IPS-20b (cell line): ENCODE measurements around the gene EED.
"Not testable (repeated sequence)": the region's sequence is repeated elsewhere in the genome, so short reads cannot be mapped to it uniquely, and the experiment has no call there.

Experiments used
- H3K27ac ChIP-seq: one replicate; pipeline ENCODE4 v1.5.1; 2013; ENCODE audit warnings: low read length
- H3K27me3 ChIP-seq: 2 replicates; pipeline ENCODE4 v1.6.1; 2013; ENCODE audit warnings: mild to moderate bottlenecking, low read length, inconsistent platforms; ENCODE audit not compliant: insufficient read depth
- H3K36me3 ChIP-seq: 2 replicates; pipeline ENCODE4 v1.6.1; 2013; ENCODE audit warnings: low read depth, mild to moderate bottlenecking, inconsistent platforms, low read length, moderate library complexity; ENCODE audit not compliant: insufficient read depth
- H3K4me1 ChIP-seq: 2 replicates; pipeline ENCODE4 v1.6.1; 2013; ENCODE audit warnings: mild to moderate bottlenecking, control low read depth, inconsistent platforms, low read length, moderate library complexity; ENCODE audit not compliant: insufficient read depth
- H3K4me3 ChIP-seq: 2 replicates; pipeline ENCODE4 v1.5.1; 2013; ENCODE audit warnings: mild to moderate bottlenecking, low read length, inconsistent platforms
- H3K9ac ChIP-seq: 2 replicates; pipeline ENCODE4 v1.6.1; 2013; ENCODE audit warnings: low read depth, mild to moderate bottlenecking, inconsistent platforms, low read length, moderate library complexity
- H3K9me3 ChIP-seq: 2 replicates; pipeline ENCODE4 v1.6.1; 2013; ENCODE audit warnings: mild to moderate bottlenecking, low read depth, low read length, inconsistent platforms; ENCODE audit not compliant: insufficient read depth

EED gene

GRCh38 chr11:86279747-86280146 lies 35.2 kb downstream of the EED start:
- Histone ChIP-seq H3K9me3 (no peaks in the 10 kb centered on the region), H3K36me3 (peaks cover 42% of the 10 kb centered on the region), H3K27ac (no peak overlapping the region), H3K4me1 (no peaks in the 10 kb centered on the region; the same call in 1 of the 2 replicates), H3K27me3 (no peaks in the 10 kb centered on the region), H3K9ac (no peak overlapping the region), H3K4me3 (no peak overlapping the region)

GRCh38 chr11:86287468-86287796 lies 42.9 kb downstream of the EED start:
- H3K36me3 ChIP-seq = no peaks in the 10 kb centered on the region
- H3K9me3 ChIP-seq = no peaks in the 10 kb centered on the region
- H3K9ac ChIP-seq = no peak overlapping the region
- no peaks in the 10 kb centered on the region for H3K27me3 ChIP-seq
- H3K27ac ChIP-seq = no peak overlapping the region
- no peak overlapping the region for H3K4me3 ChIP-seq
- peaks cover 6% of the 10 kb centered on the region for H3K4me1 ChIP-seq

GRCh38 chr11:86288776-86289507 lies 44.4 kb downstream of the EED start:
- Histone ChIP-seq H3K9ac (no peak overlapping the region), H3K27me3 (no peaks in the 10 kb centered on the region), H3K4me1 (peaks cover 6% of the 10 kb centered on the region), H3K9me3 (no peaks in the 10 kb centered on the region), H3K4me3 (no peak overlapping the region), H3K27ac (no peak overlapping the region), H3K36me3 (no peaks in the 10 kb centered on the region)

- H3K27me3 ChIP-seq = not testable (repeated sequence)
Observed at GRCh38 chr11:86289508-86290280, 45.1 kb downstream of the EED start.

GRCh38 chr11:86291466-86292262 lies 47.1 kb downstream of the EED start:
- Histone ChIP-seq H3K36me3 (no peaks in the 10 kb centered on the region), H3K27ac (no peak overlapping the region), H3K9ac (no peak overlapping the region), H3K9me3 (no peaks in the 10 kb centered on the region), H3K4me3 (no peak overlapping the region), H3K27me3 (no peaks in the 10 kb centered on the region), H3K4me1 (peaks cover 6% of the 10 kb centered on the region)

More at GRCh38 chr11:86289508-86290280, 45.1 kb downstream of the EED start:
- not testable (repeated sequence) for H3K4me1 ChIP-seq, H3K36me3 ChIP-seq, H3K4me3 ChIP-seq, H3K9ac ChIP-seq, H3K9me3 ChIP-seq, H3K27ac ChIP-seq

- Histone ChIP-seq H3K36me3 (no peaks in the 10 kb centered on the region), H3K9ac (no peak overlapping the region), H3K4me1 (peaks cover 6% of the 10 kb centered on the region), H3K4me3 (no peak overlapping the region), H3K27me3 (no peaks in the 10 kb centered on the region), H3K9me3 (no peaks in the 10 kb centered on the region), H3K27ac (no peak overlapping the region)
Observed at GRCh38 chr11:86292912-86293616, 48.5 kb downstream of the EED start.

GRCh38 chr11:86294026-86294425 lies 49.5 kb downstream of the EED start:
- no peak overlapping the region for H3K9ac ChIP-seq
- no peaks in the 10 kb centered on the region for H3K9me3 ChIP-seq
- H3K36me3 ChIP-seq = no peaks in the 10 kb centered on the region
- H3K27me3 ChIP-seq = no peaks in the 10 kb centered on the region
- no peak overlapping the region for H3K4me3 ChIP-seq
- no peak overlapping the region for H3K27ac ChIP-seq
- peaks cover 6% of the 10 kb centered on the region for H3K4me1 ChIP-seq

GRCh38 chr11:86301742-86302091 lies 57.2 kb downstream of the EED start:
- no peaks in the 10 kb centered on the region for H3K9me3 ChIP-seq
- peaks cover 6% of the 10 kb centered on the region; the same call in 1 of the 2 replicates for H3K4me1 ChIP-seq
- H3K27ac ChIP-seq = no peak overlapping the region
- peaks cover 9% of the 10 kb centered on the region; the same call in 1 of the 2 replicates for H3K27me3 ChIP-seq
- H3K9ac ChIP-seq = peak overlapping the region; percentile 97; the same call in 1 of the 2 replicates
- peak overlapping the region; percentile 93 for H3K4me3 ChIP-seq
- no peaks in the 10 kb centered on the region for H3K36me3 ChIP-seq

- peak within 1 kb of the TSS; percentile 97 for H3K9ac ChIP-seq
- peaks cover 9% of the 10 kb centered on the region; the same call in 1 of the 2 replicates for H3K27me3 ChIP-seq
- peaks cover 6% of the 10 kb centered on the region; the same call in 1 of the 2 replicates for H3K4me1 ChIP-seq
- no peaks in the 10 kb centered on the region for H3K36me3 ChIP-seq
- peak within 1 kb of the TSS; percentile 93 for H3K4me3 ChIP-seq
- H3K27ac ChIP-seq = peak within 1 kb of the TSS; percentile 73
- H3K9me3 ChIP-seq = no peaks in the 10 kb centered on the region
Observed at GRCh38 chr11:86302092-86302793, 57.7 kb downstream of the EED start, which contains the start of gene HIKESHI. HIKESHI (plus strand) TSS chr11:86302240; CDS start chr11:86302449, 209 bp downstream.

- Histone ChIP-seq H3K9me3 (no peaks in the 10 kb centered on the region), H3K4me3 (peak overlapping the region; percentile 93), H3K36me3 (no peaks in the 10 kb centered on the region), H3K27me3 (peaks cover 9% of the 10 kb centered on the region; the same call in 1 of the 2 replicates), H3K27ac (no peak overlapping the region), H3K4me1 (peaks cover 6% of the 10 kb centered on the region; the same call in 1 of the 2 replicates), H3K9ac (peak overlapping the region; percentile 97)
Observed at GRCh38 chr11:86303257-86303656, 58.7 kb downstream of the EED start.
